ENCODE results near the gene DOK7.

The DOK7 gene

DNA sequence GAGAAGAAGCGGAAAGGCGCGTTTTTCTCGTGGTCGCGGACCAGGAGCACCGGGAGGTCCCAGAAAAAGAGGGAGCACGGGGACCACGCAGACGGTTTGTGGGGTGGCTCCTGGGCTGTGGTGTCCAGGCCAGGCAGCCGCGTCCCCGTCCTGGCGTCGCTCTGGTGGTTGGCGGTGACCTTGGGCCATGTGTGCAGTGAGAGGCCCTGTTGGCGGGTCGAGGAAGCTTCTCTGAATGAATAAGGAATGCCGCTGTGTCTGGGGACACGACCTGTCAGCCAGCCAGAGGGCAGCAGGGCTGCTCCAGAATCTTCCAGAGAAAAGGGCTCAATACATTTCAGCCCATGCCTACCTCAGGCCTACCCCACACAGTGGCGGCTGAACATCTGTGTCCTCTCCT lies 45.7 kb upstream of the DOK7 start:
- H3K4me3 ChIP-seq (replicated peaks; ENCODE audit: low read depth, low read length), result no peak overlapping the region
- TF ChIP-seq, protein P1, sequence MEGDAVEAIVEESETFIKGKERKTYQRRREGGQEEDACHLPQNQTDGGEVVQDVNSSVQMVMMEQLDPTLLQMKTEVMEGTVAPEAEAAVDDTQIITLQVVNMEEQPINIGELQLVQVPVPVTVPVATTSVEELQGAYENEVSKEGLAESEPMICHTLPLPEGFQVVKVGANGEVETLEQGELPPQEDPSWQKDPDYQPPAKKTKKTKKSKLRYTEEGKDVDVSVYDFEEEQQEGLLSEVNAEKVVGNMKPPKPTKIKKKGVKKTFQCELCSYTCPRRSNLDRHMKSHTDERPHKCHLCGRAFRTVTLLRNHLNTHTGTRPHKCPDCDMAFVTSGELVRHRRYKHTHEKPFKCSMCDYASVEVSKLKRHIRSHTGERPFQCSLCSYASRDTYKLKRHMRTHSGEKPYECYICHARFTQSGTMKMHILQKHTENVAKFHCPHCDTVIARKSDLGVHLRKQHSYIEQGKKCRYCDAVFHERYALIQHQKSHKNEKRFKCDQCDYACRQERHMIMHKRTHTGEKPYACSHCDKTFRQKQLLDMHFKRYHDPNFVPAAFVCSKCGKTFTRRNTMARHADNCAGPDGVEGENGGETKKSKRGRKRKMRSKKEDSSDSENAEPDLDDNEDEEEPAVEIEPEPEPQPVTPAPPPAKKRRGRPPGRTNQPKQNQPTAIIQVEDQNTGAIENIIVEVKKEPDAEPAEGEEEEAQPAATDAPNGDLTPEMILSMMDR (IDR thresholded peaks at IDR 0.05; ENCODE audit: low read depth, low read length, missing control alignments), result no peak
- no peak for DNase-seq (ENCODE audit: extremely low read depth, low read depth)

DNA sequence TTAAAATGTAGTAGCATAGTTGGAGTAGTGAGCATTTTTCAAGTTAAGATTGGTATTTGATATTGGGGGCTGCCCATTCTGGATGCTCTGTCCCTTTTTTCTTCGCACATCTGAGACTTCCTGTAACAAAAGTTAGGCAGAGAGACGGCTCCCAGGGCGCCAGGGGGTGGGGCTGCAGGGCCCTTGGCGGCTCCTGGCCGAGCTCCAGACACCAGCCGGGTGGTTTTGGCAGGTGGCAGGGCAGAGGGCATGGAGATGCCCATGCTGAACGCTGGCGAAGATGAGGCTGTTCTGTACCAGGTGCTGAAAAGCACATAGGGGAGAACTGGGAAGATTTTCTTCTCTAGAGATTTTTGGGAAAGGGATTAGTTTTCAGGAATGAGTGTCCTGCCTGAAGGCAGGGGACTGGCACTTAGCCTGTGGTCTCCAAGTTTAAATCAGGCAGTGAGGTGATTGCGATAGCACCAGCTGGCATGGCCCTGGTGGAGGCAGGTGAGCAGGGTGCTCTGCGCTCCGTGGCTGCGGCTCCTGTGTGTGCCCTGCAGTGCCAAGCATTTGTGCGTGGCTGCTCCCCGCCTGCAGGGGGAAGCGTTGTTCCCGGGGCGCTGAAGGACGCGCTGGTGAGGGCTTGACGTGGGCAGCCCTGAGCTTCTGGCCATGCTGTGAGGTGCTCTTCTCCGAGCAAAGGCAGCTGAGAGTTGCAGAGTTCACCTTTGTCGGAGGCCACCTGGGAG lies 44.9 kb upstream of the DOK7 start:
- no peak for DNase-seq (ENCODE audit: extremely low read depth, low read depth)
- TF ChIP-seq, protein P1 (IDR thresholded peaks at IDR 0.05; ENCODE audit: low read depth, low read length, missing control alignments), result peak; percentile 21
- H3K4me3 ChIP-seq (replicated peaks; ENCODE audit: low read depth, low read length), result no peak overlapping the region

DNA sequence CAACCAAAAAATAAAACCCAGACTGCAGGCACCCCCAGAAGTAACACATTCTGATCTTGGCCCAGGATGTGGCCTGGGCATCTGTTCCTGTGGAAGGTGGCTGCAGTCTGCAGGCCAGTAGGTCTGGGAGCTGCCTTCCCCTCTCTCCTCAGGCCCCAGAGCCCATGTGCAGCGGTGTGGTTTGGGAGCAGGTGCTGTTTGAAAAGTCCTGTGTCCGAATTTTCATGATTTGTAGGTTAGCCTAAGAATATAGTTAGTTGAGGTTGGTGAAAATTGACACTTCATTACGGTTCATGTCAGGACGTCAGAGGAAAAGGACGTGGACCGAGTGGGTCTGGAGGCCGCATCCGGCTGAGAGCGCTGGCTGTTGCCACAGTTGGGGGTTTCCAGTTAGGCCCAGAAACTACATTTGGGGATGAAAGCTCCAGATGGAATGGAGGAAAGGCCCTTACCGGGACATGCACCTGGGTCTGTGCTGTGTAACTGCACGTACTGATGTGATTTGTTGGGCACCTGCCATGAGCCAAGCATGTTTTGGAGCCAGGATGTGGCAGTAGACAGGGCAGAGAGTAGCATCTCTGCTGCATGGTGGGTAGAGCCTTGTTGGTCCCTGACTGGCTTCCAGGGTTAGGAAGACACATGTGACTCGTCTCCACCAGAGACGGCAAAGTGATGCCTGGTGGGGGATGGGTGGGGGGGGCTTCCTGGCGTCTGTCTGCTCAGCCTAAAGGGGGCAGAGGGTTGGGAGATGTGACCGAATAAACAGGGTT lies 43.1 kb upstream of the DOK7 start:
- TF ChIP-seq, protein P1 (IDR thresholded peaks at IDR 0.05; ENCODE audit: low read depth, low read length, missing control alignments), result no peak
- no peak for DNase-seq (ENCODE audit: extremely low read depth, low read depth)
- no peak overlapping the region for H3K4me3 ChIP-seq (replicated peaks; ENCODE audit: low read depth, low read length)

DNA sequence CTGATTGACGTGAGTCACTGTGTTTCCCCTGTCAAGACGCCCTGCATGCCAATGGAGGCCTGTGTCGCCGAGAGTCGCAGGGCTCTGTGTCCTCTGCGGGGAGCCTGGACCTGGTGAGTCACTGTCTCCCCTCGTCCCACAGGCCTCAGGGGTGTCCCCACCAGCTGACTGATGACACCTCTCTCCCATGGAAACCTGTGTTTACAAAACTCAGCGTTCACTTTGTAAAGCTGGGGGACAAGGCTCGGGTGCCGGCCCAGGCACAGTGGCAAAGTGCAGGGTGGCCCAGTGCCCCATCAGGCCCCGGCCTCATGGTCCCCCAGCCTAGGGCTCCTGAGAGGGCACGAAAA lies 42.5 kb upstream of the DOK7 start:
- H3K4me3 ChIP-seq (replicated peaks; ENCODE audit: low read depth, low read length), result no peak overlapping the region
- no peak for DNase-seq (ENCODE audit: extremely low read depth, low read depth)
- TF ChIP-seq, protein P1 (IDR thresholded peaks at IDR 0.05; ENCODE audit: low read depth, low read length, missing control alignments), result no peak

DNA sequence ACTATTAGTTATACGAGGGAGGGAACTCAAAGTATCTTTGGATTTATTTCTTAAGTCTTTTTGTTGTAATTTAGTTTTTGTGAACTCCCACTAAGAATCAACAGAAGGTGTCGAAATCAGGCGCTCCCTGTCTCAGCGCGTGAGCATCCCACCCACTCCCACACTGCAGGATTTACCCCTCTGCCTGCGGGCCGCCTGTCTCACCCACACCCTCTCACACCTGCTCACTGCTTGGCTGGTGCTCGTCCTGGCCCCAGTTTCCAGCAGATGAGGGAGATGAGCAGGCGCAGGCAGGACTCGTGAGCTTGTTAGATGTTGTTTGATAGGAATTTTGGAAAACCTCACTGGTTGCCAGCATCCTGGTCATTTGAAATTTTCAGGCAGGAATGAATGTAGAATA lies 42.1 kb upstream of the DOK7 start:
- no peak for DNase-seq (ENCODE audit: extremely low read depth, low read depth)
- TF ChIP-seq, protein P1 (IDR thresholded peaks at IDR 0.05; ENCODE audit: low read depth, low read length, missing control alignments), result no peak
- H3K4me3 ChIP-seq (replicated peaks; ENCODE audit: low read depth, low read length), result no peak overlapping the region

DNA sequence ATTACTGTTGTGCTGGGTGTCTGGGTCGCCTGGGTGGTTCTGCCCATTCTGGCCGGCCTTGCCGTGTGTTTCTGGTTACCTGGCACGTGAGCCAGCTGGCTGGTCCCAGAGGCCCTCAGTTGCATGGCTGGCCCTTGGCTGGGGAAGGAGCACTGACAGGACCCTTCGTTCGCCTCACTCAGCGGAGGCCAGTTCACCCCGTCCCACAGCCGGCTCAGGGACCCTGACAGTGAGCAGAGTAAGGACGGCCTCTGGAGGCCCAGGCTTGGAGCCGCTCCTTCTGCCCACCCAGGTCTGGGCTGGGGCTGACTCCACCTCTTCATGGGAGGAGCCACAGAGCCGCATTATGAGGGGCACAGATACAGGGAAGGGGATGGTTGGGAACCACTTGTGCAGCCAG lies 41.6 kb upstream of the DOK7 start:
- TF ChIP-seq, protein P1 (IDR thresholded peaks at IDR 0.05; ENCODE audit: low read depth, low read length, missing control alignments), result no peak
- no peak for DNase-seq (ENCODE audit: extremely low read depth, low read depth)
- H3K4me3 ChIP-seq (replicated peaks; ENCODE audit: low read depth, low read length), result no peak overlapping the region

All from HFF-Myc (cell line).